Measurements from ENCODE around the gene SCN8A.

DNA sequence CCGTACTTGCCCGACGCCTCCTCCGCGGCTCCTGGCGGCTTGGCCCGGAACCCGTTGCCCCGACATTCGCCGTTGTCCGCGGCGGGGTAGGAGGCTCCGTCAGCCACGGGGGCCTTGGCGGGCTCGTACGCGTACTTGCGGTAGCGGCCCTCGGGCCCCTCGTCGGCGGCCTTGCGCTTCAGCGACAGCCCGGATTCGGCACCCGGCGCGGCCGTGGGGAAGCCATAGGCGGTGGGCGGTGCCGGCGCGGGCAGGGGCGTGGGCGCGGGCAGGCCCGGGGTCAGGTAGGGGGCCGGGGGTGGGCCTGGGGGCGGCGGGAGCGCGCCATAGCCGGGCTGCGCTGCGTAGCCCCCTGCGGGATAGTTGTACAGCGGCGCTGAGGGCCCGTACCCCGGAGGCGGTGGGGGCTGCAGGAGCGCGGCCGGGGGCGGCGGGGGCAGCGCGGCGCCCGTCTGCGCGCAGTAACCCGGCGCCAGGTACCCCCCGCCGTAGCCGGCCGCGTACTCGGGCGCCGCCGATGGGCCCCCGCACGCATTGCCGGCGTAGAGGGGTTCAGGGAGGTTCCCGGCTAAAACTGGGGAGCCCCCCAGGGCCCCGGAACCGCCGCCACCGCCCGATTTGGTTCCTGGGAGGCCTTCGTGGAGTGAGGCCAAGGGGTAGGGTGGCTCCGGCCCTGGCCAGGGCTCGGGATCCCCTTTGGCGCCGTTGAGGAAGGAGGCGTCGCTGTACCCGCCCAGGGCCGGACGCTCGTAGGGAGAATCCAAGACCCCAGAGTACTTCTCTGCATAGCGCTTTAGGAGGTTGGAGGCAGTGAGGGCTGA, 230.6 kb downstream of the SCN8A start:
- TF ChIP-seq, protein P1, sequence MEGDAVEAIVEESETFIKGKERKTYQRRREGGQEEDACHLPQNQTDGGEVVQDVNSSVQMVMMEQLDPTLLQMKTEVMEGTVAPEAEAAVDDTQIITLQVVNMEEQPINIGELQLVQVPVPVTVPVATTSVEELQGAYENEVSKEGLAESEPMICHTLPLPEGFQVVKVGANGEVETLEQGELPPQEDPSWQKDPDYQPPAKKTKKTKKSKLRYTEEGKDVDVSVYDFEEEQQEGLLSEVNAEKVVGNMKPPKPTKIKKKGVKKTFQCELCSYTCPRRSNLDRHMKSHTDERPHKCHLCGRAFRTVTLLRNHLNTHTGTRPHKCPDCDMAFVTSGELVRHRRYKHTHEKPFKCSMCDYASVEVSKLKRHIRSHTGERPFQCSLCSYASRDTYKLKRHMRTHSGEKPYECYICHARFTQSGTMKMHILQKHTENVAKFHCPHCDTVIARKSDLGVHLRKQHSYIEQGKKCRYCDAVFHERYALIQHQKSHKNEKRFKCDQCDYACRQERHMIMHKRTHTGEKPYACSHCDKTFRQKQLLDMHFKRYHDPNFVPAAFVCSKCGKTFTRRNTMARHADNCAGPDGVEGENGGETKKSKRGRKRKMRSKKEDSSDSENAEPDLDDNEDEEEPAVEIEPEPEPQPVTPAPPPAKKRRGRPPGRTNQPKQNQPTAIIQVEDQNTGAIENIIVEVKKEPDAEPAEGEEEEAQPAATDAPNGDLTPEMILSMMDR (IDR thresholded peaks at IDR 0.05): no peak
- TF ChIP-seq POLR2AphosphoS5 (IDR thresholded peaks at IDR 0.05): no peak
- TF ChIP-seq POLR2A (IDR thresholded peaks at IDR 0.05): no peak
- TF ChIP-seq EP300 (IDR thresholded peaks at IDR 0.05): no peak
